GM21515 (cell line): ENCODE measurements around the gene PPFIA1.
"Not testable (repeated sequence)": the region's sequence is repeated elsewhere in the genome, so short reads cannot be mapped to it uniquely, and the experiment has no call there.

Source experiments
- ATAC-seq: cut with Tn5 transposase; IDR thresholded peaks from one replicate; pipeline ENCODE4 v1.9.1; 2021; ENCODE audit not compliant: unreplicated experiment

Gene PPFIA1

GRCh38 chr11:70324376-70325115, 54.1 kb downstream of the PPFIA1 start:
- no peak for ATAC-seq

GRCh38 chr11:70325824-70326223, 55.3 kb downstream of the PPFIA1 start:
- no peak for ATAC-seq

GRCh38 chr11:70326365-70326811, 55.9 kb downstream of the PPFIA1 start:
- no peak for ATAC-seq

GRCh38 chr11:70326833-70327232, 56.3 kb downstream of the PPFIA1 start:
- ATAC-seq = no peak

- no peak for ATAC-seq
Measured at GRCh38 chr11:70327717-70328116, 57.2 kb downstream of the PPFIA1 start.

GRCh38 chr11:70328556-70328955, 58.1 kb downstream of the PPFIA1 start:
- ATAC-seq = no peak

- not testable (repeated sequence) for ATAC-seq
Measured at GRCh38 chr11:70331320-70331843, 60.9 kb downstream of the PPFIA1 start.

- ATAC-seq = no peak
Measured at GRCh38 chr11:70331901-70332300, 61.4 kb downstream of the PPFIA1 start.

GRCh38 chr11:70332567-70332966, 62.1 kb downstream of the PPFIA1 start:
- ATAC-seq = no peak

GRCh38 chr11:70333261-70333660, 62.8 kb downstream of the PPFIA1 start:
- no peak for ATAC-seq

GRCh38 chr11:70334351-70334995, 64.0 kb downstream of the PPFIA1 start:
- ATAC-seq = no peak

- no peak for ATAC-seq
Measured at GRCh38 chr11:70335511-70335910, 65.0 kb downstream of the PPFIA1 start.

- ATAC-seq = no peak
Measured at GRCh38 chr11:70338594-70338993, 68.1 kb downstream of the PPFIA1 start.

GRCh38 chr11:70339066-70339465, 68.6 kb downstream of the PPFIA1 start:
- no peak for ATAC-seq

- ATAC-seq = no peak
Measured at GRCh38 chr11:70341881-70342429, 71.5 kb downstream of the PPFIA1 start.

- no peak for ATAC-seq
Measured at GRCh38 chr11:70343636-70344035, 73.1 kb downstream of the PPFIA1 start.

GRCh38 chr11:70348191-70348590, 77.7 kb downstream of the PPFIA1 start:
- no peak for ATAC-seq

GRCh38 chr11:70348608-70349007, 78.1 kb downstream of the PPFIA1 start:
- no peak for ATAC-seq

- no peak for ATAC-seq
Measured at GRCh38 chr11:70351646-70352045, 81.2 kb downstream of the PPFIA1 start.

- ATAC-seq = no peak
Measured at GRCh38 chr11:70352100-70352499, 81.6 kb downstream of the PPFIA1 start.

- ATAC-seq = no peak
Measured at GRCh38 chr11:70352601-70353000, 82.1 kb downstream of the PPFIA1 start.

GRCh38 chr11:70353329-70353728, 82.8 kb downstream of the PPFIA1 start:
- no peak for ATAC-seq
